ENCODE results near the gene TBKBP1.
"Not testable (repeated sequence)": the region's sequence is repeated elsewhere in the genome, so short reads cannot be mapped to it uniquely, and the experiment has no call there.

Gene TBKBP1

GRCh38 chr17:47682138-47682537 is 11.8 kb upstream of the TBKBP1 start:
- Histone ChIP-seq H3K36me3 (ENCODE audit: control insufficient read depth, insufficient read depth, low read length, severe bottlenecking) (peaks cover 75% of the 10 kb centered on the region), H3K9me3 (ENCODE audit: control insufficient read depth, low read length) (no peaks in the 10 kb centered on the region), H3K4me1 (ENCODE audit: control insufficient read depth, insufficient read depth, low read length) (peaks cover 40% of the 10 kb centered on the region), H3K4me3 (ENCODE audit: low read length) (no peak overlapping the region), H3K27me3 (replicated peaks; ENCODE audit: control insufficient read depth, insufficient read depth, low read length) (no peaks in the 10 kb centered on the region), H3K9ac (ENCODE audit: low read length) (no peak overlapping the region)
- DNase-seq (ENCODE audit: low read depth), result no peak

- Histone ChIP-seq H3K4me1 (ENCODE audit: control insufficient read depth, insufficient read depth, low read length) (peaks cover 46% of the 10 kb centered on the region), H3K36me3 (ENCODE audit: control insufficient read depth, insufficient read depth, low read length, severe bottlenecking) (peaks cover 69% of the 10 kb centered on the region)
- not testable (repeated sequence) for H3K9ac ChIP-seq (ENCODE audit: low read length); H3K9me3 ChIP-seq (ENCODE audit: control insufficient read depth, low read length); DNase-seq (ENCODE audit: low read depth); H3K4me3 ChIP-seq (ENCODE audit: low read length); H3K27me3 ChIP-seq (replicated peaks; ENCODE audit: control insufficient read depth, insufficient read depth, low read length)
Measured at GRCh38 chr17:47682727-47683126, 11.2 kb upstream of the TBKBP1 start.

GRCh38 chr17:47684025-47684424 is 9.9 kb upstream of the TBKBP1 start:
- Histone ChIP-seq H3K9me3 (ENCODE audit: control insufficient read depth, low read length) (no peaks in the 10 kb centered on the region), H3K9ac (ENCODE audit: low read length) (no peak overlapping the region), H3K4me1 (ENCODE audit: control insufficient read depth, insufficient read depth, low read length) (peaks cover 52% of the 10 kb centered on the region), H3K36me3 (ENCODE audit: control insufficient read depth, insufficient read depth, low read length, severe bottlenecking) (peaks cover 56% of the 10 kb centered on the region), H3K4me3 (ENCODE audit: low read length) (no peak overlapping the region), H3K27me3 (replicated peaks; ENCODE audit: control insufficient read depth, insufficient read depth, low read length) (no peaks in the 10 kb centered on the region)
- DNase-seq (ENCODE audit: low read depth), result no peak

GRCh38 chr17:47684535-47685193 is 9.3 kb upstream of the TBKBP1 start:
- Histone ChIP-seq H3K4me3 (ENCODE audit: low read length) (no peak overlapping the region), H3K27me3 (replicated peaks; ENCODE audit: control insufficient read depth, insufficient read depth, low read length) (no peaks in the 10 kb centered on the region), H3K9me3 (ENCODE audit: control insufficient read depth, low read length) (no peaks in the 10 kb centered on the region), H3K9ac (ENCODE audit: low read length) (peak overlapping the region; percentile 56), H3K36me3 (ENCODE audit: control insufficient read depth, insufficient read depth, low read length, severe bottlenecking) (peaks cover 50% of the 10 kb centered on the region), H3K4me1 (ENCODE audit: control insufficient read depth, insufficient read depth, low read length) (peaks cover 52% of the 10 kb centered on the region)
- no peak for DNase-seq (ENCODE audit: low read depth)

GRCh38 chr17:47685556-47686275 is 8.2 kb upstream of the TBKBP1 start:
- no peaks in the 10 kb centered on the region for H3K27me3 ChIP-seq (replicated peaks; ENCODE audit: control insufficient read depth, insufficient read depth, low read length)
- H3K4me1 ChIP-seq (ENCODE audit: control insufficient read depth, insufficient read depth, low read length), result peaks cover 48% of the 10 kb centered on the region
- no peaks in the 10 kb centered on the region for H3K9me3 ChIP-seq (ENCODE audit: control insufficient read depth, low read length)
- peak overlapping the region; percentile 56 for H3K9ac ChIP-seq (ENCODE audit: low read length)
- H3K36me3 ChIP-seq (ENCODE audit: control insufficient read depth, insufficient read depth, low read length, severe bottlenecking), result peaks cover 39% of the 10 kb centered on the region
- peak overlapping the region; percentile 42 for H3K4me3 ChIP-seq (ENCODE audit: low read length)
- DNase-seq (ENCODE audit: low read depth), result no peak

GRCh38 chr17:47686276-47686635 is 7.7 kb upstream of the TBKBP1 start:
- H3K36me3 ChIP-seq (ENCODE audit: control insufficient read depth, insufficient read depth, low read length, severe bottlenecking), result peaks cover 35% of the 10 kb centered on the region

GRCh38 chr17:47686664-47687327 is 7.2 kb upstream of the TBKBP1 start:
- Histone ChIP-seq H3K27me3 (replicated peaks; ENCODE audit: control insufficient read depth, insufficient read depth, low read length) (no peaks in the 10 kb centered on the region), H3K9me3 (ENCODE audit: control insufficient read depth, low read length) (no peaks in the 10 kb centered on the region), H3K4me3 (ENCODE audit: low read length) (peak overlapping the region; percentile 2), H3K4me1 (ENCODE audit: control insufficient read depth, insufficient read depth, low read length) (peaks cover 45% of the 10 kb centered on the region), H3K9ac (ENCODE audit: low read length) (peak overlapping the region; percentile 56), H3K36me3 (ENCODE audit: control insufficient read depth, insufficient read depth, low read length, severe bottlenecking) (peaks cover 30% of the 10 kb centered on the region)
- DNase-seq (ENCODE audit: low read depth), result no peak

More at GRCh38 chr17:47686276-47686635, 7.7 kb upstream of the TBKBP1 start:
- Histone ChIP-seq H3K4me3 (ENCODE audit: low read length) (peak overlapping the region; percentile 42), H3K9me3 (ENCODE audit: control insufficient read depth, low read length) (no peaks in the 10 kb centered on the region), H3K27me3 (replicated peaks; ENCODE audit: control insufficient read depth, insufficient read depth, low read length) (no peaks in the 10 kb centered on the region), H3K4me1 (ENCODE audit: control insufficient read depth, insufficient read depth, low read length) (peaks cover 45% of the 10 kb centered on the region), H3K9ac (ENCODE audit: low read length) (peak overlapping the region; percentile 56)
- DNase-seq (ENCODE audit: low read depth), result peak; percentile 65

GRCh38 chr17:47687328-47687690 is 6.7 kb upstream of the TBKBP1 start:
- Histone ChIP-seq H3K4me3 (ENCODE audit: low read length) (peak overlapping the region; percentile 2), H3K9ac (ENCODE audit: low read length) (peak overlapping the region; percentile 67), H3K36me3 (ENCODE audit: control insufficient read depth, insufficient read depth, low read length, severe bottlenecking) (peaks cover 25% of the 10 kb centered on the region), H3K4me1 (ENCODE audit: control insufficient read depth, insufficient read depth, low read length) (peaks cover 45% of the 10 kb centered on the region), H3K27me3 (replicated peaks; ENCODE audit: control insufficient read depth, insufficient read depth, low read length) (no peaks in the 10 kb centered on the region), H3K9me3 (ENCODE audit: control insufficient read depth, low read length) (no peaks in the 10 kb centered on the region)
- DNase-seq (ENCODE audit: low read depth), result no peak

- Histone ChIP-seq H3K4me1 (ENCODE audit: control insufficient read depth, insufficient read depth, low read length) (peaks cover 45% of the 10 kb centered on the region), H3K9ac (ENCODE audit: low read length) (peak overlapping the region; percentile 67), H3K27me3 (replicated peaks; ENCODE audit: control insufficient read depth, insufficient read depth, low read length) (no peaks in the 10 kb centered on the region), H3K4me3 (ENCODE audit: low read length) (no peak overlapping the region), H3K9me3 (ENCODE audit: control insufficient read depth, low read length) (no peaks in the 10 kb centered on the region), H3K36me3 (ENCODE audit: control insufficient read depth, insufficient read depth, low read length, severe bottlenecking) (peaks cover 21% of the 10 kb centered on the region)
- no peak for DNase-seq (ENCODE audit: low read depth)
Measured at GRCh38 chr17:47687748-47688147, 6.2 kb upstream of the TBKBP1 start.

- Histone ChIP-seq H3K27me3 (replicated peaks; ENCODE audit: control insufficient read depth, insufficient read depth, low read length) (no peaks in the 10 kb centered on the region), H3K9ac (ENCODE audit: low read length) (no peak overlapping the region), H3K9me3 (ENCODE audit: control insufficient read depth, low read length) (no peaks in the 10 kb centered on the region), H3K4me3 (ENCODE audit: low read length) (no peak overlapping the region), H3K36me3 (ENCODE audit: control insufficient read depth, insufficient read depth, low read length, severe bottlenecking) (no peaks in the 10 kb centered on the region), H3K4me1 (ENCODE audit: control insufficient read depth, insufficient read depth, low read length) (peaks cover 42% of the 10 kb centered on the region)
- DNase-seq (ENCODE audit: low read depth), result no peak
Measured at GRCh38 chr17:47690121-47690520, 3.8 kb upstream of the TBKBP1 start.

GRCh38 chr17:47692137-47692894 is 1.6 kb upstream of the TBKBP1 start:
- Histone ChIP-seq H3K9me3 (ENCODE audit: control insufficient read depth, low read length) (no peaks in the 10 kb centered on the region), H3K27me3 (replicated peaks; ENCODE audit: control insufficient read depth, insufficient read depth, low read length) (no peaks in the 10 kb centered on the region), H3K36me3 (ENCODE audit: control insufficient read depth, insufficient read depth, low read length, severe bottlenecking) (peaks cover 5% of the 10 kb centered on the region), H3K4me3 (ENCODE audit: low read length) (no peak overlapping the region), H3K4me1 (ENCODE audit: control insufficient read depth, insufficient read depth, low read length) (peaks cover 31% of the 10 kb centered on the region), H3K9ac (ENCODE audit: low read length) (no peak overlapping the region)
- DNase-seq (ENCODE audit: low read depth), result no peak
